OCI-LY3 (cell line): ENCODE data around the gene LRRC74B.

ENCODE experiments used
- CTCF ChIP-seq: fragments of 200-600, 300-600 bp; sonication (generic); IDR thresholded peaks from 2 replicates; pipeline ENCODE4 v1.5.1; 2014; ENCODE audit warnings: antibody characterized with exemption, low read length, low read depth
- EZH2phosphoT487 ChIP-seq: fragments of 200-600 bp; shearing (Covaris generic); IDR thresholded peaks from 2 replicates; pipeline ENCODE4 v1.6.1; 2018; ENCODE audit warnings: antibody characterized with exemption, mixed run types, low read depth

- TF ChIP-seq CTCF, result no peak
- TF ChIP-seq EZH2phosphoT487, result no peak
Observed at GRCh38 chr22:21001601-21002325, 44.0 kb upstream of the LRRC74B start, which contains the start of gene THAP7.
